Hepatocyte (in vitro differentiated cells): Measurements from ENCODE around the gene PCDHB5. TPM values are rescaled to one million over a fixed set of nuclear protein-coding genes. Genes with fewer than 3 reads are reported as not detected.
"Not testable (repeated sequence)": the region's sequence is repeated elsewhere in the genome, so short reads cannot be mapped to it uniquely, and the experiment has no call there.

Source experiments
- DNase-seq: peaks from one replicate; pipeline ENCODE4 v3.0.0-alpha.2; 2016; ENCODE audit warnings: low spot score
- H2AFZ ChIP-seq: fragments of 200-600 bp; sonication (generic); 2 replicates; pipeline ENCODE4 v1.6.0; 2016; ENCODE audit warnings: antibody characterized with exemption, mild to moderate bottlenecking
- H3K27ac ChIP-seq: fragments of 200-600 bp; sonication (generic); 2 replicates; pipeline ENCODE4 v1.5.1; 2016; ENCODE audit warnings: mild to moderate bottlenecking
- H3K27me3 ChIP-seq: fragments of 200-600 bp; sonication (generic); 2 replicates; pipeline ENCODE4 v1.6.1; 2016
- H3K36me3 ChIP-seq: fragments of 200-600 bp; sonication (generic); replicated peaks from 2 replicates; pipeline ENCODE4 v1.5.1; 2016; ENCODE audit warnings: low read depth; ENCODE audit not compliant: insufficient read depth
- H3K4me1 ChIP-seq: fragments of 200-600 bp; sonication (generic); 2 replicates; pipeline ENCODE4 v1.5.1; 2016; ENCODE audit warnings: mild to moderate bottlenecking, moderate library complexity; ENCODE audit not compliant: insufficient read depth
- H3K4me2 ChIP-seq: fragments of 200-600 bp; sonication (generic); 2 replicates; pipeline ENCODE4 v1.6.0; 2016
- H3K4me3 ChIP-seq: fragments of 200-600 bp; sonication (generic); 2 replicates; pipeline ENCODE4 v1.5.1; 2016; ENCODE audit warnings: mild to moderate bottlenecking
- H3K79me2 ChIP-seq: fragments of 200-600 bp; sonication (generic); 2 replicates; pipeline ENCODE4 v1.6.0; 2017; ENCODE audit warnings: mild to moderate bottlenecking
- H3K9me2 ChIP-seq: fragments of 200-600 bp; sonication (generic); replicated peaks from 2 replicates; pipeline ENCODE4 v1.6.0; 2017; ENCODE audit warnings: mild to moderate bottlenecking; ENCODE audit not compliant: insufficient read depth
- H3K9me3 ChIP-seq: fragments of 200-600 bp; sonication (generic); 2 replicates; pipeline ENCODE4 v1.5.1; 2016; ENCODE audit warnings: low read depth, mild to moderate bottlenecking
- H4K20me1 ChIP-seq: fragments of 200-600 bp; sonication (generic); 2 replicates; pipeline ENCODE4 v1.6.0; 2016; ENCODE audit warnings: mild to moderate bottlenecking; ENCODE audit not compliant: insufficient read depth, poor library complexity, severe bottlenecking
- EZH2 ChIP-seq: fragments of 200-600 bp; sonication (generic); IDR thresholded peaks from 2 replicates; pipeline ENCODE4 v1.6.1; 2016; ENCODE audit warnings: antibody characterized with exemption, mild to moderate bottlenecking, borderline replicate concordance
- EZH2phosphoT487 ChIP-seq: fragments of 200-600 bp; sonication (generic); IDR thresholded peaks from one replicate; pipeline ENCODE4 v1.6.1; 2018; ENCODE audit warnings: antibody characterized with exemption, mild to moderate bottlenecking, low read depth, moderate library complexity; ENCODE audit not compliant: unreplicated experiment, severe bottlenecking
- WGBS: methylation state at CpG from one replicate; pipeline ENCODE4 v1.1.6; 2016; ENCODE audit warnings: low lambda C conversion rate; ENCODE audit errors: missing lambda C conversion rate; 5-methylcytosine and 5-hydroxymethylcytosine counted together
- polyA plus RNA-seq: library from polyadenylated mRNA; unstranded; fragments of >200 nt; fragmentation: Nextera tagmentation; extraction: Ambion mirVana; gene quantifications from 2 replicates; pipeline ENCODE4 v1.2.1, GENCODE V29; 2016
- total RNA-seq: library from RNA; depleted of rRNA; stranded (reverse); fragments of >200 nt; gene quantifications from 2 replicates; pipeline ENCODE4 v1.2.3, GENCODE V29; 2014
- TF ChIP-seq, protein P1 (sequence below): fragments of 200-600 bp; sonication (generic); IDR thresholded peaks from 2 replicates; pipeline ENCODE4 v1.5.1; 2016; ENCODE audit warnings: antibody characterized with exemption, mild to moderate bottlenecking; ENCODE audit not compliant: poor library complexity

The PCDHB5 gene
- total and polyA plus RNA-seq, 2 experiments from 2014 or later = 6.4 to 7.0 TPM

GRCh38 chr5:141155540-141156374 is 20.8 kb downstream of the PCDHB5 start:
- Histone ChIP-seq H3K27ac (no peak overlapping the region), H3K4me3 (no peak overlapping the region), H2AFZ (no peak overlapping the region), H3K9me2 (no peaks in the 10 kb centered on the region), H3K9me3 (peaks cover 10% of the 10 kb centered on the region), H3K4me1 (no peaks in the 10 kb centered on the region), H3K36me3 (no peaks in the 10 kb centered on the region), H3K27me3 (no peaks in the 10 kb centered on the region), H3K4me2 (no peak overlapping the region), H4K20me1 (no peaks in the 10 kb centered on the region), H3K79me2 (no peaks in the 10 kb centered on the region)
- no peak for DNase-seq
- WGBS = 85% methylated on average over 21 of the region's 21 CpGs
- no peak for TF ChIP-seq EZH2phosphoT487
- TF ChIP-seq, protein P1, sequence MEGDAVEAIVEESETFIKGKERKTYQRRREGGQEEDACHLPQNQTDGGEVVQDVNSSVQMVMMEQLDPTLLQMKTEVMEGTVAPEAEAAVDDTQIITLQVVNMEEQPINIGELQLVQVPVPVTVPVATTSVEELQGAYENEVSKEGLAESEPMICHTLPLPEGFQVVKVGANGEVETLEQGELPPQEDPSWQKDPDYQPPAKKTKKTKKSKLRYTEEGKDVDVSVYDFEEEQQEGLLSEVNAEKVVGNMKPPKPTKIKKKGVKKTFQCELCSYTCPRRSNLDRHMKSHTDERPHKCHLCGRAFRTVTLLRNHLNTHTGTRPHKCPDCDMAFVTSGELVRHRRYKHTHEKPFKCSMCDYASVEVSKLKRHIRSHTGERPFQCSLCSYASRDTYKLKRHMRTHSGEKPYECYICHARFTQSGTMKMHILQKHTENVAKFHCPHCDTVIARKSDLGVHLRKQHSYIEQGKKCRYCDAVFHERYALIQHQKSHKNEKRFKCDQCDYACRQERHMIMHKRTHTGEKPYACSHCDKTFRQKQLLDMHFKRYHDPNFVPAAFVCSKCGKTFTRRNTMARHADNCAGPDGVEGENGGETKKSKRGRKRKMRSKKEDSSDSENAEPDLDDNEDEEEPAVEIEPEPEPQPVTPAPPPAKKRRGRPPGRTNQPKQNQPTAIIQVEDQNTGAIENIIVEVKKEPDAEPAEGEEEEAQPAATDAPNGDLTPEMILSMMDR = no peak
- no peak for TF ChIP-seq EZH2

- not testable (repeated sequence) for DNase-seq, H3K36me3 ChIP-seq, H3K4me2 ChIP-seq, H2AFZ ChIP-seq, H3K4me1 ChIP-seq, H3K9me3 ChIP-seq, H3K9me2 ChIP-seq, H3K79me2 ChIP-seq, H4K20me1 ChIP-seq, H3K4me3 ChIP-seq, H3K27me3 ChIP-seq, H3K27ac ChIP-seq
- 90% methylated on average over 35 of the region's 38 CpGs for WGBS
Observed at GRCh38 chr5:141157356-141157755, 22.4 kb downstream of the PCDHB5 start.

GRCh38 chr5:141157901-141158300 is 22.9 kb downstream of the PCDHB5 start:
- H3K27ac ChIP-seq, H2AFZ ChIP-seq, H3K4me1 ChIP-seq, H3K9me2 ChIP-seq, H3K36me3 ChIP-seq, DNase-seq, H4K20me1 ChIP-seq, H3K79me2 ChIP-seq, H3K27me3 ChIP-seq, H3K4me2 ChIP-seq, H3K4me3 ChIP-seq, H3K9me3 ChIP-seq: not testable (repeated sequence)
- WGBS = 93% methylated on average over 17 of the region's 28 CpGs

- TF ChIP-seq EZH2phosphoT487 (no peak), EZH2 (no peak)
- TF ChIP-seq, protein P1 = peak; percentile 3
- DNase-seq = no peak
- no peaks in the 10 kb centered on the region for H3K27me3 ChIP-seq
- 76% methylated on average over 20 of the region's 20 CpGs for WGBS
- H2AFZ ChIP-seq = no peak within 1 kb of the TSS
- no peaks in the 10 kb centered on the region for H3K79me2 ChIP-seq
- peaks cover 10% of the 10 kb centered on the region for H3K9me3 ChIP-seq
- H3K27ac ChIP-seq = no peak within 1 kb of the TSS
- H3K4me2 ChIP-seq = no peak within 1 kb of the TSS
- no peaks in the 10 kb centered on the region for H3K36me3 ChIP-seq
- no peaks in the 10 kb centered on the region for H3K9me2 ChIP-seq
- no peak within 1 kb of the TSS for H3K4me3 ChIP-seq
- no peaks in the 10 kb centered on the region for H4K20me1 ChIP-seq
- H3K4me1 ChIP-seq = no peaks in the 10 kb centered on the region
Observed at GRCh38 chr5:141172381-141173204, 37.6 kb downstream of the PCDHB5 start, which contains the start of gene PCDHB7. PCDHB7 (plus strand) TSS chr5:141172644; CDS start chr5:141172836, 192 bp downstream.

- not testable (repeated sequence) for H3K4me2 ChIP-seq, H3K27me3 ChIP-seq, H3K36me3 ChIP-seq, H4K20me1 ChIP-seq, H2AFZ ChIP-seq, H3K9me2 ChIP-seq, DNase-seq, H3K79me2 ChIP-seq, H3K27ac ChIP-seq, H3K4me1 ChIP-seq, H3K4me3 ChIP-seq
- H3K9me3 ChIP-seq = peaks cover 10% of the 10 kb centered on the region
- WGBS = 96% methylated on average over 51 of the region's 79 CpGs
Observed at GRCh38 chr5:141174291-141175104, 39.5 kb downstream of the PCDHB5 start.
